HepG2 (cell line): ENCODE measurements around the gene AMZ2. TPM values are rescaled to one million over a fixed set of nuclear protein-coding genes. Genes with fewer than 3 reads are reported as not detected.

Experiments
- BCL6 ChIP-seq: IDR thresholded peaks from 2 replicates; pipeline ENCODE4 v1.6.1; 2016; ENCODE audit warnings: missing genetic modification reagents, missing compliant biosample characterization
- CEBPG ChIP-seq: IDR thresholded peaks from 2 replicates; pipeline ENCODE4 v1.6.1; 2016
- DMAP1 ChIP-seq: IDR thresholded peaks from 2 replicates; pipeline ENCODE4 v1.6.1; 2016
- GATAD2A ChIP-seq: IDR thresholded peaks from 2 replicates; pipeline ENCODE4 v1.6.1; 2016
- GTF2F1 ChIP-seq: fragments of 150-350 bp; IDR thresholded peaks from 2 replicates; pipeline ENCODE4 v1.6.1; 2014; ENCODE audit warnings: low read length
- JUN ChIP-seq: sonication (generic); formaldehyde crosslinking; IDR thresholded peaks from 2 replicates; pipeline ENCODE4 v1.4.0; 2020; ENCODE audit warnings: mild to moderate bottlenecking, missing genetic modification reagents
- KLF11 ChIP-seq: IDR thresholded peaks from 2 replicates; pipeline ENCODE4 v1.6.1; 2016; ENCODE audit warnings: missing compliant biosample characterization
- KLF12 ChIP-seq: sonication (generic); formaldehyde crosslinking; IDR thresholded peaks from 2 replicates; pipeline ENCODE4 v1.4.0; 2020; ENCODE audit warnings: missing genetic modification reagents, borderline replicate concordance
- MEF2D ChIP-seq: sonication (generic); formaldehyde crosslinking; IDR thresholded peaks from 2 replicates; pipeline ENCODE4 v1.5.1; 2020; ENCODE audit warnings: mild to moderate bottlenecking, missing genetic modification reagents
- MYPOP ChIP-seq: sonication (generic); formaldehyde crosslinking; IDR thresholded peaks from 2 replicates; pipeline ENCODE4 v1.8.1; 2023; ENCODE audit warnings: mild to moderate bottlenecking, moderate library complexity, missing genetic modification reagents
- RELA ChIP-seq: sonication (generic); formaldehyde crosslinking; IDR thresholded peaks from 2 replicates; pipeline ENCODE4 v1.4.0; 2020; ENCODE audit warnings: missing genetic modification reagents
- SIN3A ChIP-seq: IDR thresholded peaks from 2 replicates; pipeline ENCODE4 v1.6.1; 2011; ENCODE audit warnings: low read depth, mild to moderate bottlenecking, control low read depth, low read length, borderline replicate concordance
- SNRNP70 ChIP-seq: fragments of 200-400 bp; formaldehyde crosslinking; IDR thresholded peaks from 2 replicates; pipeline ENCODE4 v1.6.1; 2017; ENCODE audit warnings: mild to moderate bottlenecking, low read depth, low read length, moderate library complexity
- TBL1XR1 ChIP-seq: fragments of 150-350 bp; IDR thresholded peaks from 2 replicates; pipeline ENCODE4 v1.6.1; 2014; ENCODE audit warnings: borderline replicate concordance, low read length; ENCODE audit not compliant: partially characterized antibody
- THAP8 ChIP-seq: sonication (generic); formaldehyde crosslinking; IDR thresholded peaks from 2 replicates; pipeline ENCODE4 v1.5.1; 2020; ENCODE audit warnings: missing genetic modification reagents, mild to moderate bottlenecking, borderline replicate concordance
- TMF1 ChIP-seq: sonication (generic); formaldehyde crosslinking; IDR thresholded peaks from 2 replicates; pipeline ENCODE4 v1.8.1; 2022; ENCODE audit warnings: low read depth, missing genetic modification reagents
- ZBTB3 ChIP-seq: sonication (generic); formaldehyde crosslinking; IDR thresholded peaks from 2 replicates; pipeline ENCODE4 v1.4.0; 2020; ENCODE audit warnings: low read depth, mild to moderate bottlenecking, moderate library complexity, missing genetic modification reagents, borderline replicate concordance
- ZMYM4 ChIP-seq: sonication (generic); formaldehyde crosslinking; IDR thresholded peaks from 2 replicates; pipeline ENCODE4 v1.8.1; 2023; ENCODE audit warnings: mild to moderate bottlenecking, missing genetic modification reagents
- ZNF468 ChIP-seq: sonication (generic); formaldehyde crosslinking; IDR thresholded peaks from 2 replicates; pipeline ENCODE4 v1.8.0; 2022; ENCODE audit warnings: mild to moderate bottlenecking, moderate library complexity, missing genetic modification reagents
- ZNF562 ChIP-seq: sonication (generic); formaldehyde crosslinking; IDR thresholded peaks from 2 replicates; pipeline ENCODE4 v1.8.0; 2022; ENCODE audit warnings: missing genetic modification reagents, borderline replicate concordance
- ZNF777 ChIP-seq: sonication (generic); formaldehyde crosslinking; IDR thresholded peaks from 2 replicates; pipeline ENCODE4 v1.4.0; 2020; ENCODE audit warnings: missing genetic modification reagents
- polyA plus RNA-seq, 8 experiments: library from polyadenylated mRNA; depleted of rRNA in 3 of 8; stranded (reverse) in 7 of 8; unstranded in 1 of 8; fragments of >200 nt; fragmentation: Illumina TruSeq in 4 of 8; extraction: Trizol in 4 of 8; gene quantifications; 2 replicates each; pipeline versions ENCODE4 v1.2.1 to v1.2.3, GENCODE V29; 2011 to 2016; ENCODE audit warnings: low read depth in 4 of 8, missing spikeins in 1 of 8, mixed read lengths in 1 of 8; ENCODE audit not compliant: insufficient read depth in 1 of 8
- total RNA-seq, 5 experiments: library from RNA; depleted of rRNA; stranded (reverse); fragments of >200 nt; fragmentation: Illumina TruSeq; extraction: Trizol; gene quantifications; 2 replicates each; pipeline ENCODE4 v1.2.3, GENCODE V29; 2016; ENCODE audit warnings: low read depth in 1 of 5
- TF ChIP-seq, protein P1 (sequence below): sonication (generic); formaldehyde crosslinking; IDR thresholded peaks from 2 replicates; pipeline ENCODE4 v1.9.0; 2021; ENCODE audit warnings: mild to moderate bottlenecking, missing genetic modification reagents
- TF ChIP-seq, protein P2 (sequence below): sonication (generic); formaldehyde crosslinking; IDR thresholded peaks from 2 replicates; pipeline ENCODE4 v1.8.1; 2023; ENCODE audit warnings: mild to moderate bottlenecking, missing genetic modification reagents

The AMZ2 gene
- total and polyA plus RNA-seq, 2 of the 13 experiments (the other 11 are each of a cell fraction or from before 2014, with no cell fraction given): 86.9 to 90.2 TPM

- TF ChIP-seq, protein P1, sequence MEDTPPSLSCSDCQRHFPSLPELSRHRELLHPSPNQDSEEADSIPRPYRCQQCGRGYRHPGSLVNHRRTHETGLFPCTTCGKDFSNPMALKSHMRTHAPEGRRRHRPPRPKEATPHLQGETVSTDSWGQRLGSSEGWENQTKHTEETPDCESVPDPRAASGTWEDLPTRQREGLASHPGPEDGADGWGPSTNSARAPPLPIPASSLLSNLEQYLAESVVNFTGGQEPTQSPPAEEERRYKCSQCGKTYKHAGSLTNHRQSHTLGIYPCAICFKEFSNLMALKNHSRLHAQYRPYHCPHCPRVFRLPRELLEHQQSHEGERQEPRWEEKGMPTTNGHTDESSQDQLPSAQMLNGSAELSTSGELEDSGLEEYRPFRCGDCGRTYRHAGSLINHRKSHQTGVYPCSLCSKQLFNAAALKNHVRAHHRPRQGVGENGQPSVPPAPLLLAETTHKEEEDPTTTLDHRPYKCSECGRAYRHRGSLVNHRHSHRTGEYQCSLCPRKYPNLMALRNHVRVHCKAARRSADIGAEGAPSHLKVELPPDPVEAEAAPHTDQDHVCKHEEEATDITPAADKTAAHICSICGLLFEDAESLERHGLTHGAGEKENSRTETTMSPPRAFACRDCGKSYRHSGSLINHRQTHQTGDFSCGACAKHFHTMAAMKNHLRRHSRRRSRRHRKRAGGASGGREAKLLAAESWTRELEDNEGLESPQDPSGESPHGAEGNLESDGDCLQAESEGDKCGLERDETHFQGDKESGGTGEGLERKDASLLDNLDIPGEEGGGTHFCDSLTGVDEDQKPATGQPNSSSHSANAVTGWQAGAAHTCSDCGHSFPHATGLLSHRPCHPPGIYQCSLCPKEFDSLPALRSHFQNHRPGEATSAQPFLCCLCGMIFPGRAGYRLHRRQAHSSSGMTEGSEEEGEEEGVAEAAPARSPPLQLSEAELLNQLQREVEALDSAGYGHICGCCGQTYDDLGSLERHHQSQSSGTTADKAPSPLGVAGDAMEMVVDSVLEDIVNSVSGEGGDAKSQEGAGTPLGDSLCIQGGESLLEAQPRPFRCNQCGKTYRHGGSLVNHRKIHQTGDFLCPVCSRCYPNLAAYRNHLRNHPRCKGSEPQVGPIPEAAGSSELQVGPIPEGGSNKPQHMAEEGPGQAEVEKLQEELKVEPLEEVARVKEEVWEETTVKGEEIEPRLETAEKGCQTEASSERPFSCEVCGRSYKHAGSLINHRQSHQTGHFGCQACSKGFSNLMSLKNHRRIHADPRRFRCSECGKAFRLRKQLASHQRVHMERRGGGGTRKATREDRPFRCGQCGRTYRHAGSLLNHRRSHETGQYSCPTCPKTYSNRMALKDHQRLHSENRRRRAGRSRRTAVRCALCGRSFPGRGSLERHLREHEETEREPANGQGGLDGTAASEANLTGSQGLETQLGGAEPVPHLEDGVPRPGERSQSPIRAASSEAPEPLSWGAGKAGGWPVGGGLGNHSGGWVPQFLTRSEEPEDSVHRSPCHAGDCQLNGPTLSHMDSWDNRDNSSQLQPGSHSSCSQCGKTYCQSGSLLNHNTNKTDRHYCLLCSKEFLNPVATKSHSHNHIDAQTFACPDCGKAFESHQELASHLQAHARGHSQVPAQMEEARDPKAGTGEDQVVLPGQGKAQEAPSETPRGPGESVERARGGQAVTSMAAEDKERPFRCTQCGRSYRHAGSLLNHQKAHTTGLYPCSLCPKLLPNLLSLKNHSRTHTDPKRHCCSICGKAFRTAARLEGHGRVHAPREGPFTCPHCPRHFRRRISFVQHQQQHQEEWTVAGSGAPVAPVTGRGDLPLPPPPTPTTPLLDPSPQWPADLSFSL: no peak
- TF ChIP-seq CEBPG (CRISPR knock-in tag): no peak
- TF ChIP-seq MEF2D (CRISPR knock-in tag): no peak
- TF ChIP-seq GATAD2A: no peak
- TF ChIP-seq KLF12: no peak; the same call in 1 of the 2 replicates
- no peak for TF ChIP-seq ZNF468
- TF ChIP-seq, protein P2, sequence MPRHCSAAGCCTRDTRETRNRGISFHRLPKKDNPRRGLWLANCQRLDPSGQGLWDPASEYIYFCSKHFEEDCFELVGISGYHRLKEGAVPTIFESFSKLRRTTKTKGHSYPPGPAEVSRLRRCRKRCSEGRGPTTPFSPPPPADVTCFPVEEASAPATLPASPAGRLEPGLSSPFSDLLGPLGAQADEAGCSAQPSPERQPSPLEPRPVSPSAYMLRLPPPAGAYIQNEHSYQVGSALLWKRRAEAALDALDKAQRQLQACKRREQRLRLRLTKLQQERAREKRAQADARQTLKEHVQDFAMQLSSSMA: no peak
- peak; percentile 64; the same call in 1 of the 2 replicates for TF ChIP-seq ZNF777
- no peak for TF ChIP-seq BCL6 (CRISPR knock-in tag)
- peak; percentile 11; the same call in 1 of the 2 replicates for TF ChIP-seq DMAP1
- TF ChIP-seq SNRNP70: no peak
- TF ChIP-seq MYPOP (CRISPR knock-in tag): no peak
- no peak for TF ChIP-seq TMF1 (CRISPR knock-in tag)
- TF ChIP-seq JUN (CRISPR knock-in tag): no peak
- no peak for TF ChIP-seq KLF11 (CRISPR knock-in tag)
- TF ChIP-seq SIN3A: 0 out of 2 replicates have a peak, but pooled peaks have one; percentile 21
- no peak for TF ChIP-seq RELA (CRISPR knock-in tag)
- no peak for TF ChIP-seq THAP8 (CRISPR knock-in tag)
- no peak for TF ChIP-seq ZMYM4 (CRISPR knock-in tag)
- no peak for TF ChIP-seq ZNF562 (CRISPR knock-in tag)
- TF ChIP-seq TBL1XR1: no peak
- TF ChIP-seq ZBTB3 (CRISPR knock-in tag): no peak
- no peak for TF ChIP-seq GTF2F1
These were observed 43.4 kb downstream of the AMZ2 start, which contains the start of the genes ARSG and SLC16A6 (continued) for GRCh38 chr17:68290955-68291835.
